A673 (cell line): ENCODE data around the gene KRT79.

Source experiments
- EZH2 ChIP-seq: fragments of 200-600 bp; sonication (generic); IDR thresholded peaks from 2 replicates; pipeline ENCODE4 v1.6.1; 2017; ENCODE audit warnings: borderline replicate concordance, low read depth, mild to moderate bottlenecking, mixed read lengths, antibody characterized with exemption, low read length; ENCODE audit not compliant: poor library complexity, severe bottlenecking
- TF ChIP-seq, protein P1 (sequence below): fragments of 300-800, 200-600 bp; sonication (generic); conservative IDR thresholded peaks from 2 replicates; pipeline ENCODE4 v1.5.1; 2017; ENCODE audit warnings: low read depth, mild to moderate bottlenecking, antibody characterized with exemption, low read length, moderate library complexity, mixed read lengths

DNA sequence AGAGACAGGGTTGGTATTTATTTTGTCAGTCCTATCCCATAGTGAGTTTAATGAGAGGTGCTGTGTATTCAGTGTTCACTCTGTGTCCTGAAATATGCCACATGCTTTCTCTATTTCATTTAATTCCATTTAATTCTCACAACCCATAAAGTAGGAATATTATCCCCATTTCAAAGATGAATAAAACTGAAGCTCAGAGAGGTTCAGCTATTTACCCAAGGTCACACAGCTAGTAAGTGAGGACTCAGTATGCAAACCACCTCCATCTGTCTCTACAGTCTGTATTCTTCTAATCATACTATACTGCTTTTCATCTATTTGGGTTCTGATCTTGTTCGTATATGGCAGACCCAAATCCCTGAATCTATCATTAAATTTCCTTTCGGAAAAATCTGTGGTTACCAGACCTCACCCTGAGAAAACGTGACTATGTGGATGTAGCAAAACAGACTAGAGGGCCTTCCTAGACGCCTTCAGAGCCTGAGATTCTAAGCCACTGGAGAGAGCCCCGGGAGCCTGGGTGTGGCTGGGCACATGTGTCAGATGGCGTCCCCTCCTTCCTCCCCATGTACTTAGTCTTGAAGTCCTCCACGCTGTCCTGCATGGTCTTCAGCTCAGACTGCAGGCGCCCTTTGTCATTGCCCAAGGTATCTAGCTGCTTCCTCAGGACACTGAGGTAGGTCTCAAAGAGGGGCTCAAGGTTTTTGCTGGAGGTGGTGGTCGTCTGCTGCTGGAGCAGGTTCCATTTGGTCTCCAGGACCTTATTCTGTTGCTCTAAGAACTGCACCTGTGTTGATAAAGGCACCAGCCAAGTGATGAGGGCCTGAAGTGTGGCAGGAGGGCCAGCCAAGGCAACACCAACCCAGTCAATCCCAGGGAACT lies 22.7 kb downstream of the KRT79 start:
- TF ChIP-seq, protein P1, sequence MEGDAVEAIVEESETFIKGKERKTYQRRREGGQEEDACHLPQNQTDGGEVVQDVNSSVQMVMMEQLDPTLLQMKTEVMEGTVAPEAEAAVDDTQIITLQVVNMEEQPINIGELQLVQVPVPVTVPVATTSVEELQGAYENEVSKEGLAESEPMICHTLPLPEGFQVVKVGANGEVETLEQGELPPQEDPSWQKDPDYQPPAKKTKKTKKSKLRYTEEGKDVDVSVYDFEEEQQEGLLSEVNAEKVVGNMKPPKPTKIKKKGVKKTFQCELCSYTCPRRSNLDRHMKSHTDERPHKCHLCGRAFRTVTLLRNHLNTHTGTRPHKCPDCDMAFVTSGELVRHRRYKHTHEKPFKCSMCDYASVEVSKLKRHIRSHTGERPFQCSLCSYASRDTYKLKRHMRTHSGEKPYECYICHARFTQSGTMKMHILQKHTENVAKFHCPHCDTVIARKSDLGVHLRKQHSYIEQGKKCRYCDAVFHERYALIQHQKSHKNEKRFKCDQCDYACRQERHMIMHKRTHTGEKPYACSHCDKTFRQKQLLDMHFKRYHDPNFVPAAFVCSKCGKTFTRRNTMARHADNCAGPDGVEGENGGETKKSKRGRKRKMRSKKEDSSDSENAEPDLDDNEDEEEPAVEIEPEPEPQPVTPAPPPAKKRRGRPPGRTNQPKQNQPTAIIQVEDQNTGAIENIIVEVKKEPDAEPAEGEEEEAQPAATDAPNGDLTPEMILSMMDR = no peak
- TF ChIP-seq EZH2 = no peak
